ENCODE results near the gene SMIM12.

SMIM12 gene

GRCh38 chr1:34847094-34847493 is 12.5 kb downstream of the SMIM12 start:
- Histone ChIP-seq H3K9me2 (replicated peaks; ENCODE audit: insufficient read depth, low read length) (no peaks in the 10 kb centered on the region), H4K20me1 (ENCODE audit: low read depth, low read length) (no peaks in the 10 kb centered on the region; the same call in 1 of the 2 replicates), H3K9ac (ENCODE audit: low read length) (no peak overlapping the region), H3K9me3 (ENCODE audit: insufficient read depth, low read length) (no peaks in the 10 kb centered on the region), H3K4me2 (ENCODE audit: low read depth, low read length, poor library complexity, severe bottlenecking) (no peak overlapping the region), H3F3A (ENCODE audit: insufficient read depth) (no peaks in the 10 kb centered on the region), H2AFZ (ENCODE audit: low read depth, low read length, severe bottlenecking) (no peak overlapping the region), H3K27me3 (ENCODE audit: low read length) (no peaks in the 10 kb centered on the region), H3K79me2 (ENCODE audit: insufficient read depth, low read length) (peaks cover 4% of the 10 kb centered on the region), H3K27ac (ENCODE audit: low read depth, low read length) (no peak overlapping the region), H3K4me3 (ENCODE audit: insufficient read depth, low read length, poor library complexity, severe bottlenecking) (no peak overlapping the region), H3K36me3 (ENCODE audit: low read length) (no peaks in the 10 kb centered on the region)
- TF ChIP-seq, protein P1, sequence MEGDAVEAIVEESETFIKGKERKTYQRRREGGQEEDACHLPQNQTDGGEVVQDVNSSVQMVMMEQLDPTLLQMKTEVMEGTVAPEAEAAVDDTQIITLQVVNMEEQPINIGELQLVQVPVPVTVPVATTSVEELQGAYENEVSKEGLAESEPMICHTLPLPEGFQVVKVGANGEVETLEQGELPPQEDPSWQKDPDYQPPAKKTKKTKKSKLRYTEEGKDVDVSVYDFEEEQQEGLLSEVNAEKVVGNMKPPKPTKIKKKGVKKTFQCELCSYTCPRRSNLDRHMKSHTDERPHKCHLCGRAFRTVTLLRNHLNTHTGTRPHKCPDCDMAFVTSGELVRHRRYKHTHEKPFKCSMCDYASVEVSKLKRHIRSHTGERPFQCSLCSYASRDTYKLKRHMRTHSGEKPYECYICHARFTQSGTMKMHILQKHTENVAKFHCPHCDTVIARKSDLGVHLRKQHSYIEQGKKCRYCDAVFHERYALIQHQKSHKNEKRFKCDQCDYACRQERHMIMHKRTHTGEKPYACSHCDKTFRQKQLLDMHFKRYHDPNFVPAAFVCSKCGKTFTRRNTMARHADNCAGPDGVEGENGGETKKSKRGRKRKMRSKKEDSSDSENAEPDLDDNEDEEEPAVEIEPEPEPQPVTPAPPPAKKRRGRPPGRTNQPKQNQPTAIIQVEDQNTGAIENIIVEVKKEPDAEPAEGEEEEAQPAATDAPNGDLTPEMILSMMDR (IDR thresholded peaks at IDR 0.05; ENCODE audit: insufficient read depth, low read length, poor library complexity, severe bottlenecking): no peak
- TF ChIP-seq EZH2phosphoT487 (conservative IDR thresholded peaks at IDR 0.05; ENCODE audit: low read length): no peak

DNA sequence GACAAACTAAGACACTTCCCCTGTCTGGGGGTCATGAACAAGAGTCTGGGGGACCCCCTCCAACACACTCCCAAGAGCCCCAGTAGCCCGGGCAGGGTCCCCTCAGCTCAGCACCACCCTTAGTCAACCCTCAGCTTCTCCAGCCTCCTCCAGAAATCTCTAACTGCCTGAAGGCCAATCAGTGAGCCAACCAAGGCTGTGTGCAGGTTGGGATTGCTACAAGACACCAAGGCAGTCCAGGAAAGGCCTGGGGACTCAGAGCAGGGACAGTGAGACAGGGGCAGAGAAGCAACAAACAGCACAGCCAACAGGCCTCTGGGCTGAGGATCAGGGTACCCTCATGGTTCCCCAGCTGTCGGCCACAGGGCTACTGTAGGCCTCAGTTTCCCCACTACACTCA is 13.3 kb downstream of the SMIM12 start:
- no peak overlapping the region for H2AFZ ChIP-seq (ENCODE audit: low read depth, low read length, severe bottlenecking)
- H4K20me1 ChIP-seq (ENCODE audit: low read depth, low read length): no peaks in the 10 kb centered on the region
- H3K27ac ChIP-seq (ENCODE audit: low read depth, low read length): no peak overlapping the region
- H3K79me2 ChIP-seq (ENCODE audit: insufficient read depth, low read length): no peaks in the 10 kb centered on the region
- H3K36me3 ChIP-seq (ENCODE audit: low read length): no peaks in the 10 kb centered on the region
- H3K4me2 ChIP-seq (ENCODE audit: low read depth, low read length, poor library complexity, severe bottlenecking): no peak overlapping the region
- no peak overlapping the region for H3K9ac ChIP-seq (ENCODE audit: low read length)
- TF ChIP-seq, protein P1 (IDR thresholded peaks at IDR 0.05; ENCODE audit: insufficient read depth, low read length, poor library complexity, severe bottlenecking): no peak
- TF ChIP-seq EZH2phosphoT487 (conservative IDR thresholded peaks at IDR 0.05; ENCODE audit: low read length): no peak
- H3K27me3 ChIP-seq (ENCODE audit: low read length): no peaks in the 10 kb centered on the region
- no peaks in the 10 kb centered on the region for H3K9me3 ChIP-seq (ENCODE audit: insufficient read depth, low read length)
- no peaks in the 10 kb centered on the region for H3F3A ChIP-seq (ENCODE audit: insufficient read depth)
- H3K9me2 ChIP-seq (replicated peaks; ENCODE audit: insufficient read depth, low read length): no peaks in the 10 kb centered on the region
- H3K4me3 ChIP-seq (ENCODE audit: insufficient read depth, low read length, poor library complexity, severe bottlenecking): no peak overlapping the region

DNA sequence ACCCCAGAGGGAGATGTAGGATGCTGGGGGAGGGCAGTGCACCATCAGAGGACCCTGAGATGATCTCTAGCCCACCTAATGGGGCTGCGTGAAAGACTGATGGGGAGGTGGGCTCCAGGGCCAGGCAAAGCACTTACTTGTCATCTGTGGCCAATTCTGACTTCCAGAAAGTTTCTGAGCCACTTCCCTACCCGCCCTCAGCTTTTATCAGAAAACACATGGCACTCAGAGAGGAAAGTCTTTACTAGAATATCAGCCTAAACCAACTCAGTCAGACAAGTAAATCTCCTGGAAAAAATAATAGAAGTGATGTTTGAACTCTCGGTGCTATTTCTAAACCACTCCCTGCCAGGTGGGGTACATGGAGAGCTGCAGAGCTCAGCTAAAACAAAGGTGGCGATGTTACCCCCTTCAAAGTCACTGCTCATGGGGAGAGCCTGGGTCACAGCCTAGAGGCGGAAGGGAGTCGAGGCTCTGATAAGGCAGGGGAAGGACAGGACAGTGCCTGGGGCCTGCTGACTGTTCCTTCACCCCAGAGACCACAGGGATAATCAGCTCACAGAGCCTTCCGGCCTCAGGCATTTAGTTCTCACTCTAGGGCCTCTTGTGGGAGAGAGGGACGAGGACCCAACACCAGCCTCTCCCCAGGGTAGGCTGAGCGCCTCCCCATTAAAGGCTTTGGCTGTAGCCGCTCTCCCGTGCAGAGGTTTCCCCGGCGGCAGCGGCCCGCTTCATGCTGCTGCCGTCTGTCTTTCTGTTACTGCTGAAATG is 14.2 kb downstream of the SMIM12 start:
- TF ChIP-seq, protein P1 (IDR thresholded peaks at IDR 0.05; ENCODE audit: insufficient read depth, low read length, poor library complexity, severe bottlenecking): no peak
- no peak for TF ChIP-seq EZH2phosphoT487 (conservative IDR thresholded peaks at IDR 0.05; ENCODE audit: low read length)
- H2AFZ ChIP-seq (ENCODE audit: low read depth, low read length, severe bottlenecking): no peak overlapping the region
- H3K27ac ChIP-seq (ENCODE audit: low read depth, low read length): no peak overlapping the region
- no peak overlapping the region for H3K9ac ChIP-seq (ENCODE audit: low read length)
- no peaks in the 10 kb centered on the region for H3K27me3 ChIP-seq (ENCODE audit: low read length)
- no peak overlapping the region for H3K4me3 ChIP-seq (ENCODE audit: insufficient read depth, low read length, poor library complexity, severe bottlenecking)
- no peaks in the 10 kb centered on the region for H4K20me1 ChIP-seq (ENCODE audit: low read depth, low read length)
- H3K4me2 ChIP-seq (ENCODE audit: low read depth, low read length, poor library complexity, severe bottlenecking): no peak overlapping the region
- no peaks in the 10 kb centered on the region for H3K9me3 ChIP-seq (ENCODE audit: insufficient read depth, low read length)
- no peaks in the 10 kb centered on the region for H3K36me3 ChIP-seq (ENCODE audit: low read length)
- no peaks in the 10 kb centered on the region for H3K79me2 ChIP-seq (ENCODE audit: insufficient read depth, low read length)
- H3F3A ChIP-seq (ENCODE audit: insufficient read depth): no peaks in the 10 kb centered on the region
- no peaks in the 10 kb centered on the region for H3K9me2 ChIP-seq (replicated peaks; ENCODE audit: insufficient read depth, low read length)
